Calu3 (cell line): ENCODE results near the gene ABHD15. TPM values are rescaled to one million over a fixed set of nuclear protein-coding genes. Genes with fewer than 3 reads are reported as not detected.

Experiments used
- BruUV-seq: library from RNA; stranded (reverse); fragments of 400-500 nt; replicated peaks from 2 replicates; lab custom pipeline; 2021; lab: Mats Ljungman, UMichigan
- CTCF ChIA-PET: fragments of 300-600 bp; sonication (Branson Sonifier 250); formaldehyde crosslinking; loops from one replicate; lab custom pipeline; 2022; ENCODE audit warnings: antibody characterized with exemption; lab: Charles Lee
- DNase-seq: peaks from one replicate; pipeline ENCODE4 v3.0.0; 2022
- H3K27ac Mint-ChIP-seq: one replicate; pipeline ENCODE4 v1.8.0; 2022; ENCODE audit warnings: mixed read lengths; ENCODE audit not compliant: unreplicated experiment
- H3K27me3 Mint-ChIP-seq: one replicate; pipeline ENCODE4 v1.8.0; 2022; ENCODE audit warnings: mixed read lengths; ENCODE audit not compliant: unreplicated experiment
- H3K36me3 Mint-ChIP-seq: one replicate; pipeline ENCODE4 v1.8.0; 2022; ENCODE audit warnings: mild to moderate bottlenecking, moderate library complexity, mixed read lengths; ENCODE audit not compliant: insufficient read depth, unreplicated experiment
- H3K4me1 Mint-ChIP-seq: one replicate; pipeline ENCODE4 v1.8.0; 2022; ENCODE audit warnings: mild to moderate bottlenecking, low read depth, mixed read lengths; ENCODE audit not compliant: unreplicated experiment
- H3K4me3 Mint-ChIP-seq: one replicate; pipeline ENCODE4 v1.8.0; 2022; ENCODE audit warnings: mild to moderate bottlenecking, low read depth, moderate library complexity, mixed read lengths; ENCODE audit not compliant: unreplicated experiment
- H3K9me3 Mint-ChIP-seq: one replicate; pipeline ENCODE4 v1.8.0; 2022; ENCODE audit warnings: low read depth, mixed read lengths; ENCODE audit not compliant: unreplicated experiment
- CTCF ChIP-seq: fragments of 200-600 bp; IDR thresholded peaks from one replicate; pipeline ENCODE4 v1.8.0; 2022; ENCODE audit warnings: antibody characterized with exemption; ENCODE audit not compliant: unreplicated experiment
- intact Hi-C: fragments of 100-400 bp; cut with micrococcal nuclease; formaldehyde crosslinking; loops from one replicate; pipeline ENCODE4 v1.10.0; 2022; ENCODE audit not compliant: unreplicated experiment
- total RNA-seq: library from RNA; stranded (reverse); gene quantifications from 2 replicates; pipeline ENCODE4 v1.2.3, GENCODE V29; 2022

ABHD15 gene
- total RNA-seq, 1 experiment from 2014 or later, result 12.5 TPM

GRCh38 chr17:29595943-29596774, 29.3 kb upstream of the ABHD15 start:
- TF ChIP-seq CTCF, result no peak
- H3K36me3 Mint-ChIP-seq, result peaks cover 30% of the 10 kb centered on the region
- no peak for DNase-seq
- no peak overlapping the region for H3K4me3 Mint-ChIP-seq
- H3K27ac Mint-ChIP-seq, result no peak overlapping the region
- H3K9me3 Mint-ChIP-seq, result no peaks in the 10 kb centered on the region
- H3K4me1 Mint-ChIP-seq, result peaks cover 17% of the 10 kb centered on the region
- H3K27me3 Mint-ChIP-seq, result no peaks in the 10 kb centered on the region
- no TSS peak for BruUV-seq
- intact Hi-C loops, result no loop called here
- CTCF ChIA-PET, result interaction anchor here (2.2 kb wide), 1 partner anchor 22 kb away, joined by 13 read pairs; no protein-coding TSS in a partner anchor

- H3K27ac Mint-ChIP-seq, result no peak overlapping the region
- CTCF ChIA-PET, result interaction anchor here (1.2 kb wide), 1 partner anchor 20 kb away, joined by 3 read pairs; no protein-coding TSS in a partner anchor
- BruUV-seq, result no TSS peak
- H3K27me3 Mint-ChIP-seq, result no peaks in the 10 kb centered on the region
- no peaks in the 10 kb centered on the region for H3K9me3 Mint-ChIP-seq
- H3K4me3 Mint-ChIP-seq, result peak overlapping the region; percentile 79
- peaks cover 38% of the 10 kb centered on the region for H3K36me3 Mint-ChIP-seq
- peaks cover 25% of the 10 kb centered on the region for H3K4me1 Mint-ChIP-seq
- TF ChIP-seq CTCF, result no peak
- intact Hi-C loops, result no loop called here
- DNase-seq, result no peak
Measured at GRCh38 chr17:29595107-29595942, 28.5 kb upstream of the ABHD15 start.

GRCh38 chr17:29594519-29595090, 27.8 kb upstream of the ABHD15 start:
- CTCF ChIA-PET, result interaction anchor here (0.6 to 1.2 kb wide), 3 partner anchors 21 to 534 kb away, joined by 3 to 5 read pairs (median 3); no protein-coding TSS in a partner anchor
- no peak for DNase-seq
- Mint-ChIP-seq H3K27me3 (no peaks in the 10 kb centered on the region), H3K9me3 (no peaks in the 10 kb centered on the region), H3K27ac (no peak overlapping the region), H3K4me1 (peaks cover 31% of the 10 kb centered on the region), H3K4me3 (peak overlapping the region; percentile 79), H3K36me3 (peaks cover 46% of the 10 kb centered on the region)
- TF ChIP-seq CTCF, result no peak
- intact Hi-C loops, result no loop called here
- BruUV-seq, result no TSS peak
